Prostate gland (tissue), 2 donors: ENCODE results near the gene TSPAN32.

Source experiments
- POLR2A ChIP-seq: fragments of 450-650 bp; IDR thresholded peaks from one replicate; pipeline ENCODE4 v1.6.1; 2016; ENCODE audit warnings: antibody characterized with exemption, mild to moderate bottlenecking
- POLR2AphosphoS5 ChIP-seq: sonication (generic); formaldehyde crosslinking; IDR thresholded peaks from one replicate; pipeline ENCODE4 v1.6.1; 2017; ENCODE audit warnings: antibody characterized with exemption
- TF ChIP-seq, protein P1 (sequence below), 4 experiments: fragments of 200-600 bp in 2 of 4; fragments of 450-650 bp in 2 of 4; sonication (generic) in 2 of 4; IDR thresholded peaks; 1 replicate in 3 of 4; 2 replicates in 1 of 4; pipeline ENCODE4 v1.5.1; 2016 to 2019; ENCODE audit warnings: antibody characterized with exemption in 4 of 4, mild to moderate bottlenecking in 2 of 4, moderate library complexity in 2 of 4

DNA sequence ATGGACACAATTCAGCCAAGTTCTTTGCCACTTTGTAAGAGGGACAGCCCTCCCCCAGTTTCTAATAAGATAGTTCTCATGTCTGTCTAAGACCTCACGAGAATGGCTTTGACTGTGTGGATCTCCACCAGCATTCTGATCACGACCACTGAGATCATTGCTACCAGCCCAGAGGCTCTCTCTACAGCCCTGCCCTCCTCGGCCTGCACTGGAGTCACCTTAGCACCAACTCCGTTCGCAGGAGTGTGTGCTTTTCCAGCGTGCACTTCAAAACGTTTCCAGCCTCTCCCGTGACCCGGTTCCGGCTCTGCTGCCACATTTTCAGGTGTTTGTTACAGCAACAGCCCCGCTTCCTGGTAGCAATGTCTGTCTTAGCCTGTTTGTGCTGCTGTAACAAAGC lies 26.2 kb downstream of the TSPAN32 start:
- TF ChIP-seq, protein P1, sequence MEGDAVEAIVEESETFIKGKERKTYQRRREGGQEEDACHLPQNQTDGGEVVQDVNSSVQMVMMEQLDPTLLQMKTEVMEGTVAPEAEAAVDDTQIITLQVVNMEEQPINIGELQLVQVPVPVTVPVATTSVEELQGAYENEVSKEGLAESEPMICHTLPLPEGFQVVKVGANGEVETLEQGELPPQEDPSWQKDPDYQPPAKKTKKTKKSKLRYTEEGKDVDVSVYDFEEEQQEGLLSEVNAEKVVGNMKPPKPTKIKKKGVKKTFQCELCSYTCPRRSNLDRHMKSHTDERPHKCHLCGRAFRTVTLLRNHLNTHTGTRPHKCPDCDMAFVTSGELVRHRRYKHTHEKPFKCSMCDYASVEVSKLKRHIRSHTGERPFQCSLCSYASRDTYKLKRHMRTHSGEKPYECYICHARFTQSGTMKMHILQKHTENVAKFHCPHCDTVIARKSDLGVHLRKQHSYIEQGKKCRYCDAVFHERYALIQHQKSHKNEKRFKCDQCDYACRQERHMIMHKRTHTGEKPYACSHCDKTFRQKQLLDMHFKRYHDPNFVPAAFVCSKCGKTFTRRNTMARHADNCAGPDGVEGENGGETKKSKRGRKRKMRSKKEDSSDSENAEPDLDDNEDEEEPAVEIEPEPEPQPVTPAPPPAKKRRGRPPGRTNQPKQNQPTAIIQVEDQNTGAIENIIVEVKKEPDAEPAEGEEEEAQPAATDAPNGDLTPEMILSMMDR (IDR thresholded peaks at IDR 0.05), result no peak
- TF ChIP-seq POLR2AphosphoS5, result no peak
- TF ChIP-seq POLR2A, result no peak
